ENCODE results near the gene IL23A.
"Not testable (repeated sequence)": the region's sequence is repeated elsewhere in the genome, so short reads cannot be mapped to it uniquely, and the experiment has no call there.

Gene IL23A

DNA sequence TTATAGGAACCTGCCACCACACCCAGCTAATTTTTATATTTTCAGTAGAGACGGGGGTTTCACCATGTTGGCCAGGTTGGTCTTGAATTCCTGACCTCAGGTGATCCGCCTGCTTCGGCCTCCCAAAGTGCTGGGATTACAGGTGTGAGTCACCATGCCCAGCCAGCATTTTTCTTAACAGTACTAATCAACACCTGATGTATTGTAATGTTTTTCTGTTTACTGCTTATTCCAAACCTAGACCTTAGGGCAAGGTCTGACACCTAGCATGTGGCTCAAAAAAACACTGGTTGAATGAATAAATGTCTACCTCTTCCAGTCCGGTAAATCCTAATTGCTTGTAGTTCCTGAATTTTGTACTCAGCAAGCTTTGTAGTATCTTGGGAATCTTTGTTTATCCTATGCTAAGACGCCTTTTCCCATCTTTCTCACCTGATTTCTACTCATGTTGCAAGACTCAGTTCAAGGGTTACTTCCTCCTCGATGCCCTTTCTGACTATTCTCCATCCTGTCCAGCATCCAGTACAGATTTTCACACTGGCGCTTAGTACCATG lies 7.7 kb upstream of the IL23A start:
- H3K4me3 ChIP-seq (ENCODE audit: low read depth in 1 of 2, low read length in 2 of 2), result no peak overlapping the region
- H3K27ac ChIP-seq (ENCODE audit: low read depth, low read length), result no peak overlapping the region
- no peaks in the 10 kb centered on the region for H3K9me3 ChIP-seq (ENCODE audit: low read length)
- peaks cover 14% of the 10 kb centered on the region for H3K4me1 ChIP-seq (ENCODE audit: insufficient read depth, low read length)
- no peak overlapping the region for H3K9ac ChIP-seq (ENCODE audit: low read length)
- peaks cover 24% of the 10 kb centered on the region for H3K36me3 ChIP-seq (ENCODE audit: insufficient read depth, low read length)
- no peaks in the 10 kb centered on the region for H3K27me3 ChIP-seq (ENCODE audit: control insufficient read depth in 1 of 2, insufficient read depth in 2 of 2, low read length in 2 of 2)

DNA sequence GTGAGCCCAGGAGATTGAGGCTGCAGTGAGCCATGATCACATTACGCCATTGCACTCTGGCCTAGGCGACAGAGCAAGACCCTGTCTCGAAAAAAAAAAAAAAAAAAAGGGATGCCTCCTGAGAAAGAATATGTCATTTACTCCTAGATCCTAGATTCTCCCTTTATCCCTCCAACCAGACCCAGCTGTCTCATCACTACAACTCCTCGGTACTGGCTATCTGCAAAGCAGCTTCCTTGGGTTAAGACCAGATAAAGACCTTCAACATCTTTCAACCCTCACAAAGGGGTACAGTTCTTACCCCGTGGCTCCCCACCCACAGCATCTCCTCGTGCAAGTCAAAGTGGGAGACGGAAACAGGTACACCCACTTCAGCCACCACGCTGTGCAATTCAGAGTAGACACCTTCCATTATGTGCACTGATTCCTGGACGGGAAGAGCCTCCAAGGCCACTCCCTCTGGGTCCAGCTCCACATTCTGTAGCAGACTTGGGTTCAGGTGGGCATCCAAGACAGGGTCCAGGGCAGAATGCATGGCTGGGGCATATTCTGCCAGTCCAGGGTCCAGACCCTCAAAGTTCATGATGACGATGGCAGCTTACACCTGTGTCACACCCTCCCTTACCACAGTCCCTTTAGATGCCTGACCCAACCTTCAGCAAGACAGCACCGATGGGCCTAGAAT lies 6.0 kb upstream of the IL23A start:
- H3K4me3 ChIP-seq (ENCODE audit: low read depth in 1 of 2, low read length in 2 of 2), result peak overlapping the region; percentile 47 to 90
- peaks cover 7% of the 10 kb centered on the region for H3K36me3 ChIP-seq (ENCODE audit: insufficient read depth, low read length)
- H3K9ac ChIP-seq (ENCODE audit: low read length), result peak overlapping the region; percentile 86
- H3K27me3 ChIP-seq (ENCODE audit: control insufficient read depth in 1 of 2, insufficient read depth in 2 of 2, low read length in 2 of 2), result no peaks in the 10 kb centered on the region
- peak overlapping the region; percentile 98 for H3K27ac ChIP-seq (ENCODE audit: low read depth, low read length)
- peaks cover 14% of the 10 kb centered on the region for H3K4me1 ChIP-seq (ENCODE audit: insufficient read depth, low read length)
- no peaks in the 10 kb centered on the region for H3K9me3 ChIP-seq (ENCODE audit: low read length)

DNA sequence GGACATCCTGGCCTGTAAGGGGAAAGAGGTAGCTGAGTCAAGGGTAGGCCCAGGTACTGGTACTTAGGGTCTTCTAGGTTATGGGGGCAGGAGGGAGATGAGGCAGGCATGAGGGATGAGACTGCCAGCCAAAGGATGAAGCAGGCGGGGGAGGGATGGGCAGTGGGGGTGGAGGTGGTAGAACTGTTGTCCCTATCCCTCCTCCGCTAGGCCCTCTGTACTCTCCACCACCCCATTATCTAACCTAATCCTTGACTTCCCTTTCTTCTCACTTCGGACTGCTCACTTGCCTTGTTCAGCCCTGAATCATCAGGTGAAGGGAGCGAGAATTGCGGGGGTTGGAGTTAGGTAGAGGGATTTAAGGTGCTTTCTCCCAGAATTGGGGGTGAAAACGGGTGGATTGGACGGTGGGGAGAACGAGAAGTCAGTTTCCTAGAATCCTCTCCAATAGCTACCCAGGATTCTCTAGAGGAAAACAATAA lies 5.4 kb upstream of the IL23A start:
- Histone ChIP-seq H3K4me3 (ENCODE audit: low read depth in 1 of 2, low read length in 2 of 2) (peak overlapping the region; percentile 47 to 90), H3K36me3 (ENCODE audit: insufficient read depth, low read length) (peaks cover 2% of the 10 kb centered on the region), H3K27ac (ENCODE audit: low read depth, low read length) (peak overlapping the region; percentile 98), H3K9me3 (ENCODE audit: low read length) (no peaks in the 10 kb centered on the region), H3K27me3 (ENCODE audit: control insufficient read depth in 1 of 2, insufficient read depth in 2 of 2, low read length in 2 of 2) (no peaks in the 10 kb centered on the region), H3K9ac (ENCODE audit: low read length) (peak overlapping the region; percentile 86), H3K4me1 (ENCODE audit: insufficient read depth, low read length) (peaks cover 14% of the 10 kb centered on the region)

DNA sequence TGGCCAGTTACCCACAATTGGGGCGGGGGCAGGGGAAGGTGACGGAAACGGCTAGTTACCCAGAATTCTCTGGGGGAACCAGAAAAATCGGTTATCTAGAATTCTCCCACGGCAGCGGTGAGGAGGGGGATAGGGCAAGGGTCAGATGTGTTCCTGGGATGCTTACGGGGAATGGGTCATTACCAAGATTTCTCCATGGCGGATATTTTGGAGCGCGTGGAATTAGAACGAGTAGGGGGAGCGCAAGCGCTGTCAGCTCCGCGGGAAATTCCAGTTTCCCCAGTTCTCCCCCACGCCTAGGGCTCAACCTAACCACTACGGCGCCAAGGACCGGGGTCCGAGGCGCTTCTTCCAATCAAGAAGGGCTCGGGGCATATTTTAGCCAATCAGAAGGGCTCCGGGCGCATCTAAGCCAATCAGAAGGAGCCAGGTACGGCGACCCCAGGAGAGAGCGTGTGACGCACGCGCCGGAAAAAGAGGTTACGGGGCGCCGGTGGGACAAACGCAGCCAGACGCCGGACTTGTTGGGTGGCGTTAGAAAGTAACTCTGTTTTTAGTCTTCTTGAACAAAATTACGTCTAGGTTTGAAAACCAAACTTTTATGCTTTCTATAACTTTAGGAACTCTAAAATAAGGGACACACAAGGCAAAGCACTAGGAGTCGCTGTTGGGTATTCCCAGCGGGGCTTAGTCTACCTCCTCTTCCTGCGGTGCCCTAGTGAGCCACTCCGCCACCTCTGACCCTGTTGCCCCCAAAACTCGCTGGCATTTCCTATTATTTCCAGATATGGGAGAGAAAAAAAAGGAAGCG lies 4.8 kb upstream of the IL23A start, which contains the start of gene PAN2:
Gene PAN2, minus strand, starts transcription at position 322 of the 811 bp plus-strand sequence. CDS start 906 bp downstream, outside the sequence.
- H3K9me3 ChIP-seq (ENCODE audit: low read length), result no peaks in the 10 kb centered on the region
- no peaks in the 10 kb centered on the region for H3K27me3 ChIP-seq (ENCODE audit: control insufficient read depth in 1 of 2, insufficient read depth in 2 of 2, low read length in 2 of 2)
- peak within 1 kb of the TSS; percentile 86 for H3K9ac ChIP-seq (ENCODE audit: low read length)
- H3K4me3 ChIP-seq (ENCODE audit: low read depth in 1 of 2, low read length in 2 of 2), result peak within 1 kb of the TSS; percentile 47 to 90
- no peaks in the 10 kb centered on the region for H3K36me3 ChIP-seq (ENCODE audit: insufficient read depth, low read length)
- peak within 1 kb of the TSS; percentile 98 for H3K27ac ChIP-seq (ENCODE audit: low read depth, low read length)
- peaks cover 14% of the 10 kb centered on the region for H3K4me1 ChIP-seq (ENCODE audit: insufficient read depth, low read length)

- Histone ChIP-seq H3K9ac (ENCODE audit: low read length) (peak overlapping the region; percentile 86), H3K36me3 (ENCODE audit: insufficient read depth, low read length) (no peaks in the 10 kb centered on the region), H3K4me1 (ENCODE audit: insufficient read depth, low read length) (peaks cover 14% of the 10 kb centered on the region)
Measured at GRCh38 chr12:56334490-56334793, 4.2 kb upstream of the IL23A start.

GRCh38 chr12:56335527-56335926 lies 3.2 kb upstream of the IL23A start:
- peaks cover 14% of the 10 kb centered on the region for H3K4me1 ChIP-seq (ENCODE audit: insufficient read depth, low read length)
- not testable (repeated sequence) for H3K27me3 ChIP-seq (ENCODE audit: control insufficient read depth in 1 of 2, insufficient read depth in 2 of 2, low read length in 2 of 2); H3K4me3 ChIP-seq (ENCODE audit: low read depth in 1 of 2, low read length in 2 of 2); H3K9me3 ChIP-seq (ENCODE audit: low read length); H3K9ac ChIP-seq (ENCODE audit: low read length); H3K36me3 ChIP-seq (ENCODE audit: insufficient read depth, low read length); H3K27ac ChIP-seq (ENCODE audit: low read depth, low read length)

More at GRCh38 chr12:56334490-56334793, 4.2 kb upstream of the IL23A start:
- Histone ChIP-seq H3K4me3 (ENCODE audit: low read depth in 1 of 2, low read length in 2 of 2) (peak overlapping the region; percentile 44 to 90), H3K27me3 (ENCODE audit: control insufficient read depth in 1 of 2, insufficient read depth in 2 of 2, low read length in 2 of 2) (no peaks in the 10 kb centered on the region), H3K9me3 (ENCODE audit: low read length) (no peaks in the 10 kb centered on the region), H3K27ac (ENCODE audit: low read depth, low read length) (peak overlapping the region; percentile 98)

- Histone ChIP-seq H3K9me3 (ENCODE audit: low read length) (no peaks in the 10 kb centered on the region), H3K4me3 (ENCODE audit: low read depth in 1 of 2, low read length in 2 of 2) (no peak overlapping the region), H3K4me1 (ENCODE audit: insufficient read depth, low read length) (peaks cover 14% of the 10 kb centered on the region), H3K36me3 (ENCODE audit: insufficient read depth, low read length) (peaks cover 4% of the 10 kb centered on the region), H3K9ac (ENCODE audit: low read length) (no peak overlapping the region), H3K27ac (ENCODE audit: low read depth, low read length) (no peak overlapping the region), H3K27me3 (ENCODE audit: control insufficient read depth in 1 of 2, insufficient read depth in 2 of 2, low read length in 2 of 2) (no peaks in the 10 kb centered on the region)
Measured at GRCh38 chr12:56336361-56337167, 2.1 kb upstream of the IL23A start.

DNA sequence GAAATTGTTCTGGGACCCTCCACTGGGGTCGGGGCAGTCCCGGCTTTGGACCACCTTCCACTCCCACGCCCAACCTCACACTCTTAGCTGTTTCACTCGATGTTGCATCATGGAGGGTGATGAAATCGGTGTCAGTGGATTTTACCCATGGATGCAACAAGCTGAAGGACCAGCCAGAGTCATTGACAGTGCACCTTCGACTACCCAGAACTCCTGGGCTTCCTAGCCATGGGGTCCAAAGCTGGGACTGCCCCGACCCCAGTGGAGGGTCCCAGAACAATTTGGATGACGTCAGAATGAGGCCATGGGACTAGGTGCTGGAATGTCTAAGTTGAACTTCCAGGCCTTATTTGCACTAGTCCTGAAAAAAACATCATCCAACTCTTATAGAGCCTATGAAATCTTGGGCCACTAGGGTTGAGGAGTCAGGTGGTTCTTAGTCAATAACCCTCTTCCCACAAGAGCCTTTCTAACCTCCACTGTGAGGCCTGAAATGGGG lies 882 bp upstream of the IL23A start:
- H3K9me3 ChIP-seq (ENCODE audit: low read length), result no peaks in the 10 kb centered on the region
- no peak overlapping the region for H3K27ac ChIP-seq (ENCODE audit: low read depth, low read length)
- H3K4me1 ChIP-seq (ENCODE audit: insufficient read depth, low read length), result peaks cover 11% of the 10 kb centered on the region
- H3K36me3 ChIP-seq (ENCODE audit: insufficient read depth, low read length), result peaks cover 6% of the 10 kb centered on the region
- no peaks in the 10 kb centered on the region for H3K27me3 ChIP-seq (ENCODE audit: control insufficient read depth in 1 of 2, insufficient read depth in 2 of 2, low read length in 2 of 2)
- H3K4me3 ChIP-seq (ENCODE audit: low read depth in 1 of 2, low read length in 2 of 2), result no peak overlapping the region
- no peak overlapping the region for H3K9ac ChIP-seq (ENCODE audit: low read length)

- Histone ChIP-seq H3K4me3 (ENCODE audit: low read depth in 1 of 2, low read length in 2 of 2) (no peak overlapping the region), H3K9me3 (ENCODE audit: low read length) (no peaks in the 10 kb centered on the region), H3K36me3 (ENCODE audit: insufficient read depth, low read length) (peaks cover 19% of the 10 kb centered on the region), H3K27me3 (ENCODE audit: control insufficient read depth in 1 of 2, insufficient read depth in 2 of 2, low read length in 2 of 2) (no peaks in the 10 kb centered on the region), H3K27ac (ENCODE audit: low read depth, low read length) (no peak overlapping the region), H3K9ac (ENCODE audit: low read length) (no peak overlapping the region), H3K4me1 (ENCODE audit: insufficient read depth, low read length) (peaks cover 5% of the 10 kb centered on the region)
Measured at GRCh38 chr12:56339158-56339422, 406 bp downstream of the IL23A start.

- Histone ChIP-seq H3K9ac (ENCODE audit: low read length) (no peak overlapping the region), H3K27ac (ENCODE audit: low read depth, low read length) (no peak overlapping the region), H3K4me1 (ENCODE audit: insufficient read depth, low read length) (no peaks in the 10 kb centered on the region), H3K9me3 (ENCODE audit: low read length) (no peaks in the 10 kb centered on the region), H3K27me3 (ENCODE audit: control insufficient read depth in 1 of 2, insufficient read depth in 2 of 2, low read length in 2 of 2) (no peaks in the 10 kb centered on the region), H3K4me3 (ENCODE audit: low read depth in 1 of 2, low read length in 2 of 2) (no peak overlapping the region), H3K36me3 (ENCODE audit: insufficient read depth, low read length) (peaks cover 31% of the 10 kb centered on the region)
Measured at GRCh38 chr12:56341616-56342015, 2.9 kb downstream of the IL23A start.

GRCh38 chr12:56342290-56342689 lies 3.6 kb downstream of the IL23A start:
- H3K9ac ChIP-seq (ENCODE audit: low read length); H3K4me1 ChIP-seq (ENCODE audit: insufficient read depth, low read length); H3K27ac ChIP-seq (ENCODE audit: low read depth, low read length); H3K27me3 ChIP-seq (ENCODE audit: control insufficient read depth in 1 of 2, insufficient read depth in 2 of 2, low read length in 2 of 2); H3K4me3 ChIP-seq (ENCODE audit: low read depth in 1 of 2, low read length in 2 of 2); H3K9me3 ChIP-seq (ENCODE audit: low read length): not testable (repeated sequence)
- H3K36me3 ChIP-seq (ENCODE audit: insufficient read depth, low read length), result peaks cover 31% of the 10 kb centered on the region
